ENCODE measurements around the gene APCDD1.

The APCDD1 gene

DNA sequence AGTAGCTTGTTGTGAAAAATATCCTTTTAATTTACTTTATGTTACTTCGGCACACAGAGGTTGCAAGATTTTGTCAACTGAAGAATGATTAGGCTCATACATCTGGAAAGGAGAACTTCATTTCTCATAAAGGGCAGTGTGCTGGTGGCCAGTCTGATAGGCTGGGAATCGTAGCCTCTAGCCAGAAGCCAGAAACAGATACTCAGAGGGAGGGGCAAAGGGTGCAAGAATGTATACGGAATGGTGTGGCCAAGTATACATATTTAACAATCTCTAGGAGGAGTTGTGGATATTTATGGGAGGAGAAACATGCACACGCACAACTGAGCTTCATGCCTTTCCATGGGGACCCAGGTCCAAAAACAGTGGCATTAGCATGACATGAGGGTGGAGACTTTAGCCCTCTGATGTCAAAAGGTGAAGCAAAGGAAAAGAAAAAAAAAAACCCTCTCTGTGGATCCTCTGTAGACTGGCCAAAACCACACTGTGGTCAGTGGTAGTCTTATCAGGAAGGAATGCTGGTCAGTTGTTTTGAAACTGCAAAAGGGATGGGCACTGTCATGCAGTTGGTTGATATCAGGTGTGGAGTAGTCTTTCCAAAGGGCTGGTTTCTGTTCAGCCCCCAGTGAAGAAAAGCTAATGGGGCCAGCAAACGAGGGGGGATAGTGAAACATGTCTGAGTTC, 34.9 kb upstream of the APCDD1 start:
- no peak overlapping the region for H3K4me3 ChIP-seq (ENCODE audit: low read depth, low read length)
- DNase-seq (ENCODE audit: low read depth) = no peak
- TF ChIP-seq, protein P1, sequence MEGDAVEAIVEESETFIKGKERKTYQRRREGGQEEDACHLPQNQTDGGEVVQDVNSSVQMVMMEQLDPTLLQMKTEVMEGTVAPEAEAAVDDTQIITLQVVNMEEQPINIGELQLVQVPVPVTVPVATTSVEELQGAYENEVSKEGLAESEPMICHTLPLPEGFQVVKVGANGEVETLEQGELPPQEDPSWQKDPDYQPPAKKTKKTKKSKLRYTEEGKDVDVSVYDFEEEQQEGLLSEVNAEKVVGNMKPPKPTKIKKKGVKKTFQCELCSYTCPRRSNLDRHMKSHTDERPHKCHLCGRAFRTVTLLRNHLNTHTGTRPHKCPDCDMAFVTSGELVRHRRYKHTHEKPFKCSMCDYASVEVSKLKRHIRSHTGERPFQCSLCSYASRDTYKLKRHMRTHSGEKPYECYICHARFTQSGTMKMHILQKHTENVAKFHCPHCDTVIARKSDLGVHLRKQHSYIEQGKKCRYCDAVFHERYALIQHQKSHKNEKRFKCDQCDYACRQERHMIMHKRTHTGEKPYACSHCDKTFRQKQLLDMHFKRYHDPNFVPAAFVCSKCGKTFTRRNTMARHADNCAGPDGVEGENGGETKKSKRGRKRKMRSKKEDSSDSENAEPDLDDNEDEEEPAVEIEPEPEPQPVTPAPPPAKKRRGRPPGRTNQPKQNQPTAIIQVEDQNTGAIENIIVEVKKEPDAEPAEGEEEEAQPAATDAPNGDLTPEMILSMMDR (IDR thresholded peaks at IDR 0.05; ENCODE audit: low read depth, low read length, missing control alignments) = no peak

- DNase-seq (ENCODE audit: low read depth) = no peak
- H3K4me3 ChIP-seq (ENCODE audit: low read depth, low read length) = no peak overlapping the region
- TF ChIP-seq, protein P1 (IDR thresholded peaks at IDR 0.05; ENCODE audit: low read depth, low read length, missing control alignments) = no peak
Observed at GRCh38 chr18:10420561-10421352, 33.7 kb upstream of the APCDD1 start.

DNA sequence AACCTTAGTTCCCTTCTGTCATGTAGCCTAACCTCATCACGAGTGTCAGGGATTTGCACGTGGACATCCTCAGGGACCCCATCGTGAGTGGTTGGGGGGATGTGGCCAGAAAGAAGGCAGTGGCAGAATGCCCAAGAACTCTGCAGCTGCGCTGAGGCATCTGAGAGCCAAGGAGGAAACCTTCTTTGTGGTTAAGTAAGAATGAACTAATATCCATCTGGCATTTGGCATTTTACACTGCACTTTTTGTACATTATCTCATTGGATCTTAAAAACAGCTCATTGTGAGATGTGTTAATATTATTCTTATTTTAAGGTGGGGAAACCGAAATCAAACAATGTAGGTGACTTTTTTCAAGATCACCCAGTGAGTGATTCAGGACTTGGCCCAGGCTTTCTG, 32.6 kb upstream of the APCDD1 start:
- no peak overlapping the region for H3K4me3 ChIP-seq (ENCODE audit: low read depth, low read length)
- TF ChIP-seq, protein P1 (IDR thresholded peaks at IDR 0.05; ENCODE audit: low read depth, low read length, missing control alignments) = no peak
- DNase-seq (ENCODE audit: low read depth) = no peak

DNA sequence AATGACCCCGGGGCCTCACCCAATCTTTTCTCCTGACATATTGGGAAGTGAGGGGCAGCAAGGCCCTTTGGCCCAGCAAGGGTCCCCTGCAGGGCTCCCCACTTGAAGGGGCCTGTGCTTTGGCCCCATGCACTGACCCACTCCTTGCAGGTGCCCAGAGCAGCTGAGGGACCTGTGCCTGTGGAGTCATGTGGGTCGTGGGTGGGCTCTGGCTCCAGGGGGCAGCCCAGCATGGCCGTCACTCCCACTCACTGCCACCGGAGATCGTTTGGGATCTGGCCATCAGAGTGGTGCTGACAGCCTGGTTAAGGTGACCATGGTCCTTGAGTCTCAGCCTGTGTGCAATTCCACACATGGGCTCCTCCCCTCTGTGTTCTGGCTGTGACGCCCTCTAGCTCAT, 31.7 kb upstream of the APCDD1 start:
- no peak for DNase-seq (ENCODE audit: low read depth)
- TF ChIP-seq, protein P1 (IDR thresholded peaks at IDR 0.05; ENCODE audit: low read depth, low read length, missing control alignments) = no peak
- no peak overlapping the region for H3K4me3 ChIP-seq (ENCODE audit: low read depth, low read length)

DNA sequence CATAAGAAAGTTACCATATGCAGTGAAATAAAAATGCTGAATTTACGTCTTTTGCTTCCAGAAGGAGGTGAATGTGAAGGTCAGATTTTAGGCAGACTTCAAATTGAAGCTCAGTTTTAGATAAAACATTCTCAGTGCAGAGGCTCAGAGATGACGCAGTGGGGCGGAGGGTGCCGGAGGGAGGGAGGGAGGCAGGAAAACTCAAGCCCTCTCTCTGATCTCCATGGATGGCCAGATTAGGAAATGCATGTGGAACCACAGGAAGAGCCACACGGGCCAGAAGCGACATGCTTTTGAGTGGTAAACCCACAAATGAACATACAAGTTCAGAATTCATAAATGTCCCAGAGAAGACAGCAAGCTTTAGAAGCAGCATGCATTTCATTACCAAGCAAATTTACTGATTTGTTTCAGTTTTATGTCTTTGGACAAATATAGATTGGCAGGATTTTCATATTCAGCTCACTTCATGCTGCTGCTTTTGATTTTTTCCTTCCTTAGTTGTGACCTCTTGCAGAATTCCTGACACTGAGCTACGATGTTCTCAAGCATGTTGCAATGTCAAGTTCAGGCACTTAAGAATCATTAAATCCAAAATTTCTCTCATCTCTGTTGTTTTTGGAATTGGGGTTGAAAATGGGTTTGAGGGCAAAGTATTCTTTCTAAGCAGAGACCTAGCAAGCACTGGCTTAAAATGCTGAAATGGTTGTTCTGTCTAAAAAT, 29.7 kb upstream of the APCDD1 start:
- no peak for DNase-seq (ENCODE audit: low read depth)
- TF ChIP-seq, protein P1 (IDR thresholded peaks at IDR 0.05; ENCODE audit: low read depth, low read length, missing control alignments) = no peak

GRCh38 chr18:10430677-10431076, 23.8 kb upstream of the APCDD1 start:
- no peak overlapping the region for H3K4me3 ChIP-seq (ENCODE audit: low read depth, low read length)
- DNase-seq (ENCODE audit: low read depth) = no peak
- TF ChIP-seq, protein P1 (IDR thresholded peaks at IDR 0.05; ENCODE audit: low read depth, low read length, missing control alignments) = no peak

More for the DNA sequence above, 29.7 kb upstream of the APCDD1 start:
- no peak overlapping the region for H3K4me3 ChIP-seq (ENCODE audit: low read depth, low read length)

Measured in GM12864 (cell line).